Neural progenitor cell (in vitro differentiated cells): ENCODE results near the gene TTC4.

ENCODE experiments used
- EZH2phosphoT487 ChIP-seq: fragments of 200-600 bp; sonication (generic); IDR thresholded peaks from 2 replicates; pipeline ENCODE4 v1.6.1; 2017; ENCODE audit warnings: antibody characterized with exemption
- TF ChIP-seq, protein P1 (sequence below): fragments of 200-600 bp; sonication (generic); IDR thresholded peaks from 2 replicates; pipeline ENCODE4 v1.5.1; 2017; ENCODE audit warnings: antibody characterized with exemption, mild to moderate bottlenecking

DNA sequence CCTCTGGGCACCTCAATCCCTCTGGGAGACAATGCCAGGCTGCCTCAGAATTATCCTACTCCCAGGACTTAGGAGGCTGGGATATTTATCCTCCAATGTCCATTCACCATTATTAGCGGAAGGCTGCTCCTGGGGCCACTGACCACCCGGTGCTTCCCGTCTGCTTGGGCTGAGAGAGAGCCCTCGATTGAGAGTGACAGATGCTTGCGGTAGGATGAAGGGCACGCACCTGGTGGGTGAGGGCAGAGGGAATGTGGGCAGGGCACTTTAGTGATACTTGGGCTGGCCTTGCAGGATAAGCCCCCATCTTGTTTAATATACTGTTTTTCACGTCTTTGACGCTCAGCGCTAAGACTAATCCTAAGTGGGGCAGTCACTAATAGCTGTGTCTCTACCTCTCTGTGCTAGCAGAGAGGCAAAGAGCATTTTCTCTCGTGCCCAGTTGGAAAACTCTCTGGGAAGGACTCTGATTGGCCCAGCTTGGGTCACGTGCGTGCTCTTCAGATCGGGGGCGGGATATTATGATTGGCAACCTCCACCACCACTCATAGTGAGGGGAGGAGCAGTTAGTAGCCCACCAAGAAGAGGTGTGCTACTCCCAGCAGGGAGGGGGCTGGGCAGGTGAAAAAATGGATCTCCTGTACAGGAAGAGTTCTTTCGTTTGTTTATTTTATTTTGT, 59.3 kb downstream of the TTC4 start:
- TF ChIP-seq, protein P1, sequence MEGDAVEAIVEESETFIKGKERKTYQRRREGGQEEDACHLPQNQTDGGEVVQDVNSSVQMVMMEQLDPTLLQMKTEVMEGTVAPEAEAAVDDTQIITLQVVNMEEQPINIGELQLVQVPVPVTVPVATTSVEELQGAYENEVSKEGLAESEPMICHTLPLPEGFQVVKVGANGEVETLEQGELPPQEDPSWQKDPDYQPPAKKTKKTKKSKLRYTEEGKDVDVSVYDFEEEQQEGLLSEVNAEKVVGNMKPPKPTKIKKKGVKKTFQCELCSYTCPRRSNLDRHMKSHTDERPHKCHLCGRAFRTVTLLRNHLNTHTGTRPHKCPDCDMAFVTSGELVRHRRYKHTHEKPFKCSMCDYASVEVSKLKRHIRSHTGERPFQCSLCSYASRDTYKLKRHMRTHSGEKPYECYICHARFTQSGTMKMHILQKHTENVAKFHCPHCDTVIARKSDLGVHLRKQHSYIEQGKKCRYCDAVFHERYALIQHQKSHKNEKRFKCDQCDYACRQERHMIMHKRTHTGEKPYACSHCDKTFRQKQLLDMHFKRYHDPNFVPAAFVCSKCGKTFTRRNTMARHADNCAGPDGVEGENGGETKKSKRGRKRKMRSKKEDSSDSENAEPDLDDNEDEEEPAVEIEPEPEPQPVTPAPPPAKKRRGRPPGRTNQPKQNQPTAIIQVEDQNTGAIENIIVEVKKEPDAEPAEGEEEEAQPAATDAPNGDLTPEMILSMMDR, result no peak
- TF ChIP-seq EZH2phosphoT487, result no peak
